Measurements from ENCODE around the gene MRPL30. TPM values are rescaled to one million over a fixed set of nuclear protein-coding genes. Genes with fewer than 3 reads are reported as not detected.
"Not testable (repeated sequence)": the region's sequence is repeated elsewhere in the genome, so short reads cannot be mapped to it uniquely, and the experiment has no call there.

The MRPL30 gene
- total RNA-seq, 4 donors from 2014 or later, result 18.4 to 22.6 (median 21.2) TPM

- DNase-seq (ENCODE audit: low spot score) (no peak), ATAC-seq (ENCODE audit: low FRiP score) (no peak)
- TF ChIP-seq, protein P1, sequence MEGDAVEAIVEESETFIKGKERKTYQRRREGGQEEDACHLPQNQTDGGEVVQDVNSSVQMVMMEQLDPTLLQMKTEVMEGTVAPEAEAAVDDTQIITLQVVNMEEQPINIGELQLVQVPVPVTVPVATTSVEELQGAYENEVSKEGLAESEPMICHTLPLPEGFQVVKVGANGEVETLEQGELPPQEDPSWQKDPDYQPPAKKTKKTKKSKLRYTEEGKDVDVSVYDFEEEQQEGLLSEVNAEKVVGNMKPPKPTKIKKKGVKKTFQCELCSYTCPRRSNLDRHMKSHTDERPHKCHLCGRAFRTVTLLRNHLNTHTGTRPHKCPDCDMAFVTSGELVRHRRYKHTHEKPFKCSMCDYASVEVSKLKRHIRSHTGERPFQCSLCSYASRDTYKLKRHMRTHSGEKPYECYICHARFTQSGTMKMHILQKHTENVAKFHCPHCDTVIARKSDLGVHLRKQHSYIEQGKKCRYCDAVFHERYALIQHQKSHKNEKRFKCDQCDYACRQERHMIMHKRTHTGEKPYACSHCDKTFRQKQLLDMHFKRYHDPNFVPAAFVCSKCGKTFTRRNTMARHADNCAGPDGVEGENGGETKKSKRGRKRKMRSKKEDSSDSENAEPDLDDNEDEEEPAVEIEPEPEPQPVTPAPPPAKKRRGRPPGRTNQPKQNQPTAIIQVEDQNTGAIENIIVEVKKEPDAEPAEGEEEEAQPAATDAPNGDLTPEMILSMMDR (IDR thresholded peaks at IDR 0.05), result no peak
Observed at GRCh38 chr2:99205491-99205890, 24.5 kb downstream of the MRPL30 start.

DNA sequence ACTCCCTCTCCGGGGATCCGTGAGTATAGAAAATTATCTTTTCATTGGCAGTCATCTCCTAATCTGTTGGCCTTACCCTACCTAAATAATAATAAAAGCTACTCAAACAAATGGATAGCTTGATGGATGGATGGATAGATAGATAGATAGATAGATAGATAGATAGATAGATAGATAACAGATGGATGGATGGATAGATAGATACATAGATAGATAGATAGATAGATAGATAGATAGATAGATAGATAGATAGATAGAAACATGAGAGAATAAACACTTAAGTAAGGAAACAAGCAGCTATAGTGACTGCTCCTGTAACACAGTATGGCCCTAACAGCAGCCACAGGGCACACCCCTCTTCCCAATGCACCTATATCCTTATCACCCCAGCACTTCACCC is 35.1 kb downstream of the MRPL30 start:
- DNase-seq (ENCODE audit: low spot score) (no peak), ATAC-seq (ENCODE audit: low FRiP score) (no peak)
- TF ChIP-seq, protein P1 (IDR thresholded peaks at IDR 0.05), result no peak

- TF ChIP-seq, protein P1 (IDR thresholded peaks at IDR 0.05), result no peak
- ATAC-seq (ENCODE audit: low FRiP score), result no peak
- DNase-seq (ENCODE audit: low spot score), result no peak
Observed at GRCh38 chr2:99217929-99218501, 37.0 kb downstream of the MRPL30 start.

DNA sequence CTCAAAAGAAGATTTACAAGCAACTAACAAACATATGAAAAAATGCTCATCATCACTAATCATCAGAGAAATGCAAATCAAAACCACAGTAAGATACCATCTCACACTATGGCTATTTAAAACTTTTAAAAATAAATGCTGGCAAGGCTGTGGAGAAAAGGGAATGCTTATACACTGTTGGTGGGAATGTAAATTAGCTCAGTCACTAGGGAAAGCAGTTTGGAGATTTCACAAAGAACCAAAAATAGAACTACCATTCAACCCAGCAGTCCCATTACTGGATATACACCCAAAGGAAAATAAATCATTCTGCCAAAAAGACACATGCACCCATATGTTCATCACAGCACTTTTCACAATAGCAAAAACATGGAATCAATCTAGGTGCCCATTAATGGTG is 52.2 kb downstream of the MRPL30 start:
- ATAC-seq (ENCODE audit: low FRiP score); DNase-seq (ENCODE audit: low spot score): not testable (repeated sequence)

GRCh38 chr2:99238599-99238998 is 57.6 kb downstream of the MRPL30 start:
- ATAC-seq (ENCODE audit: low FRiP score), result no peak

GRCh38 chr2:99240431-99240830 is 59.4 kb downstream of the MRPL30 start:
- DNase-seq (ENCODE audit: low spot score), result no peak
- TF ChIP-seq, protein P1 (IDR thresholded peaks at IDR 0.05), result no peak
- ATAC-seq (ENCODE audit: low FRiP score), result no peak

More at GRCh38 chr2:99238599-99238998, 57.6 kb downstream of the MRPL30 start:
- no peak for DNase-seq (ENCODE audit: low spot score)
- TF ChIP-seq, protein P1 (IDR thresholded peaks at IDR 0.05), result no peak

- ATAC-seq (ENCODE audit: low FRiP score), result no peak
- no peak for DNase-seq (ENCODE audit: low spot score)
- TF ChIP-seq, protein P1 (IDR thresholded peaks at IDR 0.05), result no peak
Observed at GRCh38 chr2:99242151-99242550, 61.2 kb downstream of the MRPL30 start.

Small RNAs within 50 kb of the gene (small RNA-seq; reads per million reads assigned to genes)
- gene AC092587.1, result not detected

Other genes starting within 250 kb of the MRPL30 start
- gene CRACDL, start 245.0 kb upstream of the MRPL30 start, total RNA-seq, result 10 to 100 TPM in 1 of 4 donors, 1 to 10 TPM in 3; 5.7 to 11.8 (median 9.5) TPM
- 1 to 10 TPM in 1 of 4 donors, under 1 TPM in 2, not detected in 1; 0.69 to 1.3 (median 0.95) TPM for gene C2orf15, start 39.5 kb upstream of the MRPL30 start, total RNA-seq
- 10 to 100 TPM in 2 of 4 donors, 1 to 10 TPM in 2; 4.7 to 19.5 (median 8.5) TPM for gene TSGA10, start 26.2 kb upstream of the MRPL30 start, total RNA-seq
- 10 to 100 TPM in 1 of 4 donors, 1 to 10 TPM in 3; 3.4 to 13.4 (median 7.0) TPM for gene LIPT1, start 26.2 kb upstream of the MRPL30 start, total RNA-seq
- 10 to 100 TPM; 15.3 to 38.3 (median 24.1) TPM for gene MITD1, start 126 bp upstream of the MRPL30 start, total RNA-seq
- not detected for gene LYG2, start 74.5 kb downstream of the MRPL30 start, total RNA-seq
- 1 to 10 TPM in 3 of 4 donors, not detected in 1; 1.0 to 1.1 (median 1.1) TPM for gene LYG1, start 120.0 kb downstream of the MRPL30 start, total RNA-seq
- 10 to 100 TPM; 27.6 to 46.5 (median 35.4) TPM for gene TXNDC9, start 155.1 kb downstream of the MRPL30 start, total RNA-seq
- gene EIF5B, start 156.2 kb downstream of the MRPL30 start, total RNA-seq, result 10 to 100 TPM; 30.1 to 78.1 (median 36.4) TPM

Data from omental fat pad (tissue), 4 donors.